Stimulated activated CD8-positive, alpha-beta memory T cell treated with anti-CD3 and anti-CD28 coated beads, Interleukin-2, amount 100 ng/mL, for 1 hour (primary cell): ENCODE results near the gene POTEH.
"Not testable (repeated sequence)": the region's sequence is repeated elsewhere in the genome, so short reads cannot be mapped to it uniquely, and the experiment has no call there.

Source experiments
- DNase-seq, 2 donors: peaks; one replicate each; pipeline ENCODE4 v3.0.0-alpha.2; 2020; ENCODE audit warnings: low read depth in 2 of 2

POTEH gene

DNA sequence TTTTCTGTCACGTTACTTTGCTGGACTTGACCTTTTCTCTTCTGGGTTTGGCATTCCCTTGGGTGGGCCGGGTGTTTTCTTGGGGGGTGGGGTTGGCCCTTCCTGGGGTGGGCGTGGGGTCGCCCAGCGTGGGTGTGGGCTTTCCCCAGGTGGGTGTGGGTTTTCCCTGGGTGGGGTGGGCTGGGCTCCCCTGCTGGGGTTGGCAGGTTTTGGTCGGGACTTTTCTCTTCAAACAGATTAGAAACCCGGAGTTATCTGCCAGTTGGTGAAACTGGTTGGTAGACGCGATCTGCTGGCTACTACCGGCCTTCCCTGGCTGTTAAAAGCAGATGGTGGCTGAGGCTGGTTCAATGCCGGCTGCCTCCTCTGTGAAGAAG, at the start of gene POTEH:
TSS of gene POTEH (plus strand) at position 278 of the 377 bp plus-strand sequence. CDS start at position 330, 52 bp downstream.
- DNase-seq: not testable (repeated sequence)

DNA sequence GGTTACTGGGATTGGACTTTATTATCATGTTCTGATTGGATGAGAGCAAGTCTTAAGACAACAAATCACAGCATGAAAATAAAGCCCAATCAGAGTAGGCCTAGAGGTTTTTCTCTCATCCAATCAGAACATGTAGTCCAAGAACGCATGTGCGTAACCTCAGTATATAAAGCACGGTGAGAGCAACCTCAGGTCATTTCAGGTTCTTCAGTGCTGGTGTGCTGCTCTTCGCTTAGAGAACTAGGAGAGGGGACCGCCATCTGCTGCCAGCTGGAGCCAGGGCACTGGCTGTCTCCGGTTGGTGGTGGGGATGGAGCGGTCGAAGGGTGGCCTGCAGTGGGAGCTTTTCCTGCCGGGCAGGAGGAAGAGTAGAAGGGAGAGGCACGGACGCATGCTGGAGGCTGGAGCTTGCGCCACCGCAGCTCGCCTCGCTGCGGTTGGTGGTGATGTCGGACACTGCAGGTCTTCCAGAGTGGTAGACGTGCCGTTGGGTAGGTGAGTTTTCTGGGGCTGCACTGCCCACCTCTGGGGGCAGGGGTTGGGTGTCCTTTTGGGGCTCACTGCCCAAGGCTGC, 47.5 kb upstream of the POTEH start:
- DNase-seq: not testable (repeated sequence)

- not testable (repeated sequence) for DNase-seq
Measured at GRCh38 chr22:15651954-15652353, 37.9 kb upstream of the POTEH start.

DNA sequence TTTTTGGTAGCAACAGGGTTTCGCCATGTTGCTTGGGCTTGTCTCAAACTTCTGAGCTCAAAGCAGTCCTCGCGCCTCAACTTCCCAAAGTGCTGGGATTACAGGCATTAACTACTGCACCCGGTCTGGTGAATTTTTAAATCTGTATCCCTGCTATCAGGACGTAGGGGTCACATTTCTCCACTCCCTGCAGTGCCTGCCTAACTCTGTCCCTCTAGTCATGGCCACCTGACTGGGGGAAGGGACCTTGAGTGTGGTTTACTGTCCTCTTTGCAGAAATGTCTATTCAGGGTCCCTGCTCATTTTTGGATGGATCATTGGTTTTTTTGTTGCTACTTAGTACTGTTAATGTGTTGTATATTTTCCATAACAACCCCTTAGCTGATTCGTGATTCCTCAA, 37.1 kb upstream of the POTEH start:
- not testable (repeated sequence) for DNase-seq

DNA sequence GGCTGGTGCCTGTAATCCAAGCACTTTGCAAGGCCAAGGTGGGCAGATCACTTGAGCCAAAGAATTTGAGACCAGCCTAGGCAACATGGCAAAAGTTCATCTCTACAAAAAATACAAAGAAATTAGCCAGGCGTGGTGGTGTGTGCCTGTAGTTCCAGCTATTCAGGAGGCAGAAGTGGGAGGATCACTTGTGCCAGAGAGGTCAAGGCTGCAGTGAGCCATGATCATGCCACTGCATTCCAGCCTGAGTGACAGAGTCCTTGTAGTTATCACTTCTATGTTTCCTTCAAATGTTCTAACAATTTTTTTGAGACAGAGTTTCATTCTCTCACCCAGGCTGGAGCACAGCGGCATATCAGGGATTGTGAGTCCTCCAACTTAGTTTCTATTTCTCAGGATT, 36.6 kb upstream of the POTEH start:
- DNase-seq: not testable (repeated sequence)

GRCh38 chr22:15661102-15661501, 28.7 kb upstream of the POTEH start:
- DNase-seq: not testable (repeated sequence)

DNA sequence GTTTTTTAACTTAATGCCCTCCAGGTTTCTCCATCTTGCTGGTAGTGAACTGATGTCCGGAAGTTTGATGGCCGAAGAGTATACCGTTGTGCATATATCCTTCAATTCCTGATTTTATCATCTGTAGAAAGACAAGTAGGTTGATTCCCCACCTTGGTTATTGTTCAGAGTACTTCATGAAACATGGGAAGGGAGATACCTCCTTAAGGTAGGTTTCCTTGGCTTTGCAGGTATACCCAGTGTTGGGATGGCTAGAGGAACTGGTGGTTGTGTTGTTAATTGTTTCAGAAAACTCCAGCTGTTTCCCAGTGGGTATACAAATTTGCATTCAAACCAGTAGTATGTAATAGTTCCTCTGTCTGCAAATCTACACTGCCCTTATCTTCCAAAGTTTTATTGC, 25.1 kb upstream of the POTEH start:
- DNase-seq: not testable (repeated sequence)

GRCh38 chr22:15665478-15665877, 24.3 kb upstream of the POTEH start:
- not testable (repeated sequence) for DNase-seq

DNA sequence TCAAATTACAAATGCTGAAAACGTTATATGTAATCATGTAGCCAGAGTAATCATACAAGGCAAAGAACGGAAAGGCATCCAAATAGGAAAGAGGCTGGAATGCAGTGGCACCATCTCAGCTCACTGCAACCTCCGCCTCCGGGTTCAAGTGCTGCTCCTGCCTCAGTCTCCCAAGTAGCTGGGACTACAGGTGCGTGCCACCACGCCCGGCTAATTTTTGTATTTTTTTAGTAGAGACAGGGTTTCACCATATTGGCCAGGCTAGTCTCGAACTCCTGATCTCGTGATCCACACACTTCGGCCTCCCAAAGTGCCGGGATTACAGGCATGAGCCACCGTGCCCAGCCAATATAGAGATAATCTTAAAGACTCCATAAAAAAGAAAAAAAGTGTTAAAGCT, 20.4 kb upstream of the POTEH start:
- not testable (repeated sequence) for DNase-seq

DNA sequence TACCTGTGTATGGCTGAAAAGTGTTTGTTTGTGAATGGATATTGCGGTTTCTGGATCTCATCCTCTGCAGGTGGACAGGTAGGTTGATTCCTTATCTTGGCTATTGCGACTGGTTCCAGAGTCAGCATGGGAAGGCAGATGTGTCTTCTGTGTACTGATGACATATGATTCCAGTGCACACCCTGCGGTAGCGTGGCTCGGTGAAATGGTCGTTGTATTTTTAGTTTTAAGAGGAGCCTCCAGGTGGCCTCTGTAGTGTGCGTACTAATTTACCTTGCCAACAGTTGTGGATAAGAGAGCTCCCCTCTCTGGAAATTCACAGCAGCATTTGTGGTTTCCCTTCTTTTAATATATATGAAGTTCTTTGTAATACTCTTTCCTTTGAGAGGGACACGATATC, 10.1 kb upstream of the POTEH start:
- not testable (repeated sequence) for DNase-seq

DNA sequence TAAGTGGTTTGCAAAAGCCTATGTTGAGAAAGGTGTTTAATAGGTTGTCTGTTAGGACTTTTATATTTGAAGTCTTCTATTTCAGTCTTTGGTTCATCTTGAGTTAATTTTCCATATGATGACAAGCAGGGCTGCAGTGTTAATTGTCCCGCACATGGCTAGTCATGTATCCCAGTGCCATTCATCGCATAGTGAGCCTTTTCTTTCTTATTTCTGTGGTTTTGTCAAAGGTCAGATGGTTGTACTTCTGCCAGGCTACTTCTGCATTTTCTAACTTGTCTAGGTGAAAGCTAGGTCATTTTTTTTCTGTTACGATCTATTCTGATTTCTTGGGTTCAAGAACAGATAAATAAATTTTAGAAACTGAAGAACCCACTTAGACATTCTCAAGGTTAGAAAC, 5.7 kb upstream of the POTEH start:
- DNase-seq: not testable (repeated sequence)

- DNase-seq: not testable (repeated sequence)
Measured at GRCh38 chr22:15684695-15685094, 5.1 kb upstream of the POTEH start.

DNA sequence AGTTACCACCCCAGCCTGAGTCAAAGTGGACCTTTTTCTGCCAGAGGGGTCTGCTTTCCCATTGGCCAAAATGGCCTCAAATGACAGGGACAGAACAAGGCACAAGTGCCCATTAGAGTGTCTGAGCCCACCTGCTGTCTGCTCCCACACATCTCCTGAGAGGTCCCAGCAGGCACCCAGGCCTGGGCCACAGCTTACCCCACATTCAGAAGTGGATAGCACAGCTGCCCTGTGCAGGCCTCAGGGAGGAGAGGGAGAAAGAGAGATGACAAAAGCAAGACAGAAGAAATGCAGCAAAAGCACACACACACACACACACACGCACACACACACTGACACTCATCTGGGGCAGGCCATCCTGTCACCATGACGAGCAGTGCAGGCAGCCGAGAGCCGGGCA, 4.2 kb upstream of the POTEH start:
- not testable (repeated sequence) for DNase-seq

DNA sequence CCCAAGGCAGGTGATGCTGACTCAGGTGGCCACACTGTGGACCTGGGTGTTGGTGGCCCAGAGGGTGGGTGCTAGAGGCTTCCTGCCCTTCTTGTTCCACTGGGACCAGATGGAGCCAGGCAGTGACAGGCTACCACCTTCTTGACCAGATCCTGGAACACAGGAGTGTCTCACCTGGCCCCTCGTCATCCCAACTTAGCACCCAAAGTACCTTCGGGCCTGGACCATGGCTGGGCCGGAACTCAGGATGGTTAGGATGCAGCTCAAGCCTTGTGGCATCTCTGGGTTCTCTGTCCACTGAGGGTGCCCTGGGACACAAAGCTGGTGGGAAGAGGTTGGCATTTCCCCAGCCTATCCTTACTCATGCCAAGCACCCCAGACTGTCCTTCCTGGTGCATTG, 2.7 kb upstream of the POTEH start:
- not testable (repeated sequence) for DNase-seq

DNA sequence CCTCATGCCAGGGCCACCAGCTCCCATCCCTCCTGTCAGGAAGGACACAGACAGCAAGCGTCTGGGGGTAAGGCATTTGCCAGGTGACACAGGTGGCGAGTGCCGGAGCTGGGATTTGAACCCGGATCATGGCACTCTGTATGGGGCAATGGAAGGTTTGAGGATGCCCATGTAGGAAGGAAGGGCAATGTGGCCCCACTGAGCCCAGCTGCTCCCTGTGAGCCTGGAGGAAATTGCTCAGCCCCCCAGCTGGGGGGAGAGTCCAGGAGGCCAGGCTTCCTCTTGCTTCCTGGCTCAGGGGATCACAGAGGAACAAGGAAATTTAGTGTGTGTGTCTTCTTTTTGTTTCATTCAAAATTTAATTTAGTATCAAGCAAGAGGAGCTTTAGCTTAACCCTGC, 2.1 kb upstream of the POTEH start:
- DNase-seq: not testable (repeated sequence)

DNA sequence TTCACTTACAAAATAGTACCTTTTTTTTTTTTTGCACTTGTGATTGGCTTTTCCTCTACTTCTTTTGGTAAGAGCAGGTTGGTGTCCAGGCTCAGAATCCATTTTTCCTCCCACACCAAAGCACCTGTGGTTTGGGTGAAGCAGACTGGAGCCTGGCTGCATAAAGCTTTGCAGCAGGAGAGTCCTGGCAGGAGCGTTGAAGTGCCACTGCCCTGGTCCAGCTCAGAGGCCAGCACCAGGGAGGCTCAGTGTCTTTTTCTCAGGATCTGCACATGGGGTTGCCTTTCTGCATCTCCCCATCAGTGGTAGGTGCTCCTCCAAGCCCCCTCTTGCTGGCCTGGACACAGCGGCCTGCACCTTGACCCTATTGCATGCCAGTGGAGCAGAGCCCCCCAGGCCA, 1.7 kb upstream of the POTEH start:
- not testable (repeated sequence) for DNase-seq

GRCh38 chr22:15689012-15689748, 646 bp upstream of the POTEH start:
- DNase-seq: not testable (repeated sequence)

DNA sequence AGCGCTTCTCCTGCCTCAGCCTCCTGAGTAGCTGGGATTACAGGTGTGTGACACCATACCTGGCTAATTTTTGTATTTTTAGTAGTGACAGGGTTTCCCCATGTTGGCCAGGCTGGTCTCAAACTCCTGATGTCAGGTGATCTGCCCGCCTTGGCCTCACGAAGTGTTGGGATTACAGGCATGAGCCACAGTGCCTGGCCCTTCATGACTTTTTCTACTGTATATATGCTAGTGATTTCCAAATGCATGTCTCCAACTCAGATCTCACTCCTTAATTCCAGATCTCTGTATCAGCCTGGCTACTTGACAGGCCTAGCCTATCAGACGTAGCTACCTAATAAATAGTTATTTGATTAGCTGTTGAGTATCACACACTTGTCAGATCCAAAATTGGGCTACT, 23.8 kb downstream of the POTEH start:
- not testable (repeated sequence) for DNase-seq

GRCh38 chr22:15714125-15714524, 24.3 kb downstream of the POTEH start:
- DNase-seq: not testable (repeated sequence)

DNA sequence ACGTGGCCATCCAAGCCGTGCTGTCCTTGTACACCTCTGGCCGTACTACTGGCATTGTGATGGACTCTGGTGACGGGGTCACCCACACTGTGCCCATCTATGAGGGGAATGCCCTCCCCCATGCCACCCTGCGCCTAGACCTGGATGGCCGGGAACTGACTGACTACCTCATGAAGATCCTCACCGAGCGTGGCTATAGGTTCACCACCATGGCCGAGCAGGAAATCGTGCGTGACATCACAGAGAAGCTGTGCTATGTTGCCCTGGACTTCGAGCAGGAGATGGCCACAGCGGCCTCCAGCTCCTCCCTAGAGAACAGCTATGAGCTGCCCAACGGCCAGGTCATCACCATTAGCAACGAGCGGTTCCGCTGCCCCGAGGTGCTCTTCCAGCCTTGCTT, 32.1 kb downstream of the POTEH start:
- not testable (repeated sequence) for DNase-seq

- DNase-seq: not testable (repeated sequence)
Measured at GRCh38 chr22:15729209-15729917, 39.5 kb downstream of the POTEH start.

GRCh38 chr22:15731023-15731422, 41.2 kb downstream of the POTEH start:
- not testable (repeated sequence) for DNase-seq

- not testable (repeated sequence) for DNase-seq
Measured at GRCh38 chr22:15734411-15734810, 44.6 kb downstream of the POTEH start.
